ENCODE results near the gene GIT1.
A peak's percentile ranks its signal among the peaks of the same experiment; 100 is the strongest.

The GIT1 gene

GRCh38 chr17:29620271-29620670 is 30.8 kb upstream of the GIT1 start:
- no peak overlapping the region for H3K4me3 ChIP-seq (ENCODE audit: low read depth, low read length)
- in situ Hi-C loops (cut with HindIII; ENCODE audit: low sequenced_read_pairs), result no loop called here
- DNase-seq (ENCODE audit: low read depth), result no peak
- TF ChIP-seq, protein P1, sequence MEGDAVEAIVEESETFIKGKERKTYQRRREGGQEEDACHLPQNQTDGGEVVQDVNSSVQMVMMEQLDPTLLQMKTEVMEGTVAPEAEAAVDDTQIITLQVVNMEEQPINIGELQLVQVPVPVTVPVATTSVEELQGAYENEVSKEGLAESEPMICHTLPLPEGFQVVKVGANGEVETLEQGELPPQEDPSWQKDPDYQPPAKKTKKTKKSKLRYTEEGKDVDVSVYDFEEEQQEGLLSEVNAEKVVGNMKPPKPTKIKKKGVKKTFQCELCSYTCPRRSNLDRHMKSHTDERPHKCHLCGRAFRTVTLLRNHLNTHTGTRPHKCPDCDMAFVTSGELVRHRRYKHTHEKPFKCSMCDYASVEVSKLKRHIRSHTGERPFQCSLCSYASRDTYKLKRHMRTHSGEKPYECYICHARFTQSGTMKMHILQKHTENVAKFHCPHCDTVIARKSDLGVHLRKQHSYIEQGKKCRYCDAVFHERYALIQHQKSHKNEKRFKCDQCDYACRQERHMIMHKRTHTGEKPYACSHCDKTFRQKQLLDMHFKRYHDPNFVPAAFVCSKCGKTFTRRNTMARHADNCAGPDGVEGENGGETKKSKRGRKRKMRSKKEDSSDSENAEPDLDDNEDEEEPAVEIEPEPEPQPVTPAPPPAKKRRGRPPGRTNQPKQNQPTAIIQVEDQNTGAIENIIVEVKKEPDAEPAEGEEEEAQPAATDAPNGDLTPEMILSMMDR (IDR thresholded peaks at IDR 0.05; ENCODE audit: low read depth, low read length, missing control alignments), result no peak

GRCh38 chr17:29619251-29619650 is 29.8 kb upstream of the GIT1 start:
- no peak for DNase-seq (ENCODE audit: low read depth)
- TF ChIP-seq, protein P1 (IDR thresholded peaks at IDR 0.05; ENCODE audit: low read depth, low read length, missing control alignments), result peak; percentile 22

DNA sequence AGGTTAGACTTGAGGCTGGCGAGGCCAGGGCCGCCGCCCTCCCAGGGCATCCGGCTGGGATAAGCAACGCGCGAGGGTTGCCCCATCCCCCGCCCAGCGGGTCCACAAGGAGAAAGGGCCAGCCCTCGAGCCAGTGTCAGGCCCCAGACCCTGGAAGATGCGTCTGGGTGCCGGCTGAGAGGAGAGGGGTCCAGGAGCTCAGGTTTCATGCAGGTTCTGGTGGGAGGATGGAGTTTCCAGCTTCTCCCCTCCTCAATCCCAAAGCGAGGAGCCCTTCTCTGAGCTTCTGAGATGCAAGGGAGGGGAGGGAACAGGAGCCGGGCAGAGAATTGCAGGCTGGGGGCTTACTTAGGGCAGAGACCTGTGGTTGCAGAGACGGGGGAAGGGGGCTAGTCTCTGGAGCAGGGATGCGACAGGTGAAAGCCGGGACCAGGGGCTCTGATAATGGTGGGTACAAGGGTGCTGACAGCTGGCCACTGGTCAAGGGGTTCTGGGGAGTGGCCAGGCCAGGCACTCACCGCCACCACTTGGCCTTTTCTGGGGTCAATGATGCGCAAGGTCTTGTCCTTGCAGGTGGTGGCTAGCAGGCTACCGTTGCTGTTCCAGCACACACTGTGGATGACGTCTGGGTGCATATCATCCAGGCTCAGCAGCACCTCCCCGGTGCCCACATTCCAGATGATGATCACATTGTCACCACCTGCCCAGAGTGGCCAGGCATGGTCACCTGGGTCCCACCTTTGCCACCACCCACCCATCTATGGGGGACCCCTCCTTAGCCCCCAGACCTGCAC is 29.0 kb upstream of the GIT1 start:
- in situ Hi-C loops (cut with HindIII; ENCODE audit: low sequenced_read_pairs), result no loop called here
- TF ChIP-seq, protein P1 (IDR thresholded peaks at IDR 0.05; ENCODE audit: low read depth, low read length, missing control alignments), result peak; percentile 0
- no peak overlapping the region for H3K4me3 ChIP-seq (ENCODE audit: low read depth, low read length)
- no peak for DNase-seq (ENCODE audit: low read depth)

More at GRCh38 chr17:29619251-29619650, 29.8 kb upstream of the GIT1 start:
- in situ Hi-C loops (cut with HindIII; ENCODE audit: low sequenced_read_pairs), result no loop called here
- H3K4me3 ChIP-seq (ENCODE audit: low read depth, low read length), result no peak overlapping the region

DNA sequence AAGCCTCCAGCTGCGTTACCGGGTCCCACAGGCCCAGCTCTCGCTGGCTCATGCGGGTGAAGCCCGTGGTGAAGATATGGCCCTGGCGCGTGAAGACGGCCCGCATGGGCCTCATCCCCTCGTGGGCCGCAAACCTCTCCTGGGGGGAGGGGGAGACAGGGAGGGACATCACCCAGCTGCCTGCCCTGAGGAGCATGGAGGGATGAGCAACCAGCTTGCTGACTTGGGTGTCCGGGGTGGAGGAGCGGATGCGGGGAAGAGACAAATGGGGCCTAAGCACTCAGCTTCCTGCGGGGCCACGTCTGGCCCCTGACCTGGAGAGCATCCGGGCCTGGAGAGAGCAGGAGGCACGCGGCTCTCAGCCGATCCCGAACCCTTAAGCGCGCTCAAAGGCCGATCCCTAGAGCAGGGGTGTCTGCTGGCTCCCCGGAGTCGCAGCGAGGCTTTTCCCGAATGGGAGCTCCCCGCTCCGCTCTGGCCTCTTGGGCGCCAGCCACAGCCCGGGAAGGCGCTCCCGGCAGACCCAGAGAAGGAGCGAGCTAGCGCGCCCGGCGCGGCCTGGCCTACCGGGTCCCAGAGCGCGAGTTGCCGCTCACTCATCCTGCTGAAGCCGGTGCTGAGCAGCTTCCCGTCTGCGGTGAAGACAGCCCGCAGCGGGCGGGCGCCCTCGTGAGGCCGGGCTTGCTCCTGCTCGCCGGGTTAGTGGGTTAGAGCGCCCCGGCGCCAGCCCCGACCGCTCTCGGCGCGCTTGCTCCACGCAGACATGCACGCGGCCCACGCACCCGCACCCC is 28.2 kb upstream of the GIT1 start:
- H3K4me3 ChIP-seq (ENCODE audit: low read depth, low read length), result peak overlapping the region; percentile 5
- TF ChIP-seq, protein P1 (IDR thresholded peaks at IDR 0.05; ENCODE audit: low read depth, low read length, missing control alignments), result peak; percentile 57
- DNase-seq (ENCODE audit: low read depth), result no peak
- in situ Hi-C loops (cut with HindIII; ENCODE audit: low sequenced_read_pairs), result no loop called here

- TF ChIP-seq, protein P1 (IDR thresholded peaks at IDR 0.05; ENCODE audit: low read depth, low read length, missing control alignments), result peak; percentile 61
- H3K4me3 ChIP-seq (ENCODE audit: low read depth, low read length), result no peak overlapping the region
- in situ Hi-C loops (cut with HindIII; ENCODE audit: low sequenced_read_pairs), result no loop called here
- DNase-seq (ENCODE audit: low read depth), result no peak
Measured at GRCh38 chr17:29617125-29617480, 27.7 kb upstream of the GIT1 start.

DNA sequence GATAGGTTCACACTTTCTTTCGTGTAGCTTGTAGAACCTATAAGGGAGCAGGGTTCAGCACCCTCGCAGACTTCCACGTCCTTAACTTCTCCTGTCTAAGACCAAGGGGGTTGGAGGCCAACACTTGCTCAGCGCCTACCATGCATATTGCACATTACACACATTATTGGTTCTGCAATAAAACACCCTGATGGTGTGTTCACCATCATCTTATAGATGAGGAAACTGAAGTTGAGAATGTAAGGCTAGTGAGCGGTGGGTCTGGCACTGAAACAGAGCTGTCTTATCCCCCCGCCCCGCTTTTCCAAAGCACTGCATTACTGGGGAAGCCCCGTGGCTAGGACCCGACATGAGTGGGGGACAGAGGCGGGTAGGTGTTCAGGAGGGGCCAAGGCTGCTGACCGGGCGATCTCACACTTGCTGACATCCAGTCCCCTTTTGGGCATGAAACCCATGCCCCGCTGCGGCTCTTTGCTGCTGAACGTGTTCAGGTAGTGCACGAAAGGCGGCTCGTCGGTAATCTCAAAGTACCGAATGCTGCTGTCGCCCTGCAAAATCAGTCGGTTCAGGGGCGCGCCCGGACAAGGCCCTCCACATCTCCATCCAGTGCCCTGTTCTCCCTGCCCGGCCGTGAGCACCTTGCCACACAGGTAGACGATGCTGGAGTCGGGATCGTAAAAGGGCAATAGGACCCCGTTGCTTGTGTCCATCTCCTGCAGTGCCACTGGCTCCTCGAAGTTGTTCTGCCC is 27.0 kb upstream of the GIT1 start:
- in situ Hi-C loops (cut with HindIII; ENCODE audit: low sequenced_read_pairs), result no loop called here
- TF ChIP-seq, protein P1 (IDR thresholded peaks at IDR 0.05; ENCODE audit: low read depth, low read length, missing control alignments), result no peak
- H3K4me3 ChIP-seq (ENCODE audit: low read depth, low read length), result no peak overlapping the region
- no peak for DNase-seq (ENCODE audit: low read depth)
